ENCODE data around the gene AIFM2.
"Not testable (repeated sequence)": the region's sequence is repeated elsewhere in the genome, so short reads cannot be mapped to it uniquely, and the experiment has no call there.

The AIFM2 gene

GRCh38 chr10:70162151-70162891 lies 29.7 kb upstream of the AIFM2 start:
- no peak for TF ChIP-seq CTCF (IDR thresholded peaks at IDR 0.05; ENCODE audit: insufficient read depth, low read depth, low read length, missing control alignments)
- H3K4me3 ChIP-seq (ENCODE audit: low read length): no peak overlapping the region

GRCh38 chr10:70160798-70161197 lies 28.2 kb upstream of the AIFM2 start:
- no peak for TF ChIP-seq CTCF (IDR thresholded peaks at IDR 0.05; ENCODE audit: insufficient read depth, low read depth, low read length, missing control alignments)
- no peak for DNase-seq (ENCODE audit: low read depth)
- no peak overlapping the region for H3K4me3 ChIP-seq (ENCODE audit: low read length)

More at GRCh38 chr10:70162151-70162891, 29.7 kb upstream of the AIFM2 start:
- DNase-seq (ENCODE audit: low read depth): no peak

DNA sequence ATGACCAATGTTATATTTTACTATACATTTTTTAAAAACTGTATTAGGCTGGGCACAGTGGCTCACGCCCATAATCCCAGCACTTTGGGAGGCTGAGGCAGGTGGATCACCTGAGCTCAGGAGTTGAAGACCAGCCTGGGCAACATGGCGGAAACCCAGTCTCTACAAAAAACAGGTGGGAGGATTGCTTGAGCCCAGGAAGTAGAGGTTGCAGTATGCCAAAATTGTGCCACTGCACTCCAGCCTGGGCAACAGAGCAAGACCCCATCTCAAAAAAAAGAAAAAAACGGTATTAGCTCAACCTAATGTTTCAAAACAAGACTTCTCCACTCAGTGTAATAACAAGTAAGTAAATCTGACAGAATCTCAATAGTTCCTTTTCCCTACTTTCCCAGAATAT lies 26.7 kb upstream of the AIFM2 start:
- not testable (repeated sequence) for DNase-seq (ENCODE audit: low read depth); H3K4me3 ChIP-seq (ENCODE audit: low read length)

DNA sequence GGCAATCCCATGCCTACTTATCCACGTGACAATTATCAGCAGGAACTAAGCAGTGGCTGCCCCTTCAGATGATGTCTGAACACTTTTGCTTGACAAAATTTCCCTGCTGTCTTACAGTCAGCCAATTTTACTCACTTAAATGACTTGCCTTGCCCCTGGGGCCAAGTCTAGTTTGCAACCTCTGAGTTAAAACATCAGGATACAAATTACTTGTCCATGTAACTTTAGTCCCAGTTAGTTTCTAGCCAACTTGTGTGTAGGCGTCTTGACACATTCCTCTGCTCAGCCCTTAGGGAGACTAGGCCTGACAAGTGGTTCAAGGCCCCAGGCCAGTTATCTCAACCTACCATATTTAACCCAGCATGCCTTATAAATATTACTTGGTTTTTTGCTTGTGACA lies 25.5 kb upstream of the AIFM2 start:
- no peak for TF ChIP-seq CTCF (IDR thresholded peaks at IDR 0.05; ENCODE audit: insufficient read depth, low read depth, low read length, missing control alignments)
- no peak for DNase-seq (ENCODE audit: low read depth)
- H3K4me3 ChIP-seq (ENCODE audit: low read length): no peak overlapping the region

DNA sequence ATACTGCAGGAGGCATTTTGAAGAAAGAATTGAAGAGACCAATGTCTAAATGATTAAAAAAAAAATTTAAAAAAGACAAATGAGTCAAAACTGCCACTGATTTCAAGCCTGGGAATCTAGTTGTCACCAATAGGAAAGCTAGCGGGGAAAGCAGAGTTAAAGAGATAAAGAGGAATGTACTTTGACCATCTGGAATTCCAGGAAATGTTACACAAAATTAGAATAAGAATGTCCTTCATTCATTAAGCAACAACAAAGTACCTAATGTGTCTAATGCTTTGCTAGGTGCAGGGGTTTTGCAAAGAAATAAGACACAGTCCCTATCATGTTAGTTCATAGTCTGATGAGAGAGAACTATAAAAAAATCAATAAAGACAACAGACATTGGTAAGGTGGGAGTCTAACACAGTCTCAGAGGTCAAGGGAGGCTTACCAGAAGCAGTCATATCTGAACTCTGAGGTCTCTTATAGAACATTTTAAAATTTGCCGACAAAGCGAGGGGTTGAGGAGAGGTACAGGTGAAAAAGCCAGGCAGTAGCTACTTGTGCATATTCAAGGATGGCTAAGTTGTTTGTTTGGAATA lies 22.7 kb upstream of the AIFM2 start:
- H3K4me3 ChIP-seq (ENCODE audit: low read length): no peak overlapping the region
- no peak for TF ChIP-seq CTCF (IDR thresholded peaks at IDR 0.05; ENCODE audit: insufficient read depth, low read depth, low read length, missing control alignments)
- no peak for DNase-seq (ENCODE audit: low read depth)

DNA sequence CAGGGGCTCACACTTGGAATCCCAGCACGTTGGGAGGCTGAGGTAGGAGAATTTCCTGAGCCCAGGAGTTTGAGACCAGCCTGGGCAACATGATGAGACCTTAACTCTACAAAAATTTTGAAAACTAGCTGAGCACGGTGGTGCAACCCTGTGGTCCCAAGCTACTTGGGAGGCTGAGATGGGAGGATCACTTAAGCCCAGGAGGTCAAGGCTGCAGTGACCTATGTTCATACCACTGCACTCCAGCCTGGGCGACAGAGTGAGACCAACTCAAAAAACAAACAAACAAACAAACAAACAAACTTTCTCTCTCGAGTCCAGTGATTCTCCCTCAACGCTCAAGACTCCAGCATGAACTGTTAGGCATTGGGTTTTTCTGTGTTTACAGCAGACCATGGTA lies 15.9 kb upstream of the AIFM2 start:
- no peak for TF ChIP-seq CTCF (IDR thresholded peaks at IDR 0.05; ENCODE audit: insufficient read depth, low read depth, low read length, missing control alignments)
- DNase-seq (ENCODE audit: low read depth): no peak

DNA sequence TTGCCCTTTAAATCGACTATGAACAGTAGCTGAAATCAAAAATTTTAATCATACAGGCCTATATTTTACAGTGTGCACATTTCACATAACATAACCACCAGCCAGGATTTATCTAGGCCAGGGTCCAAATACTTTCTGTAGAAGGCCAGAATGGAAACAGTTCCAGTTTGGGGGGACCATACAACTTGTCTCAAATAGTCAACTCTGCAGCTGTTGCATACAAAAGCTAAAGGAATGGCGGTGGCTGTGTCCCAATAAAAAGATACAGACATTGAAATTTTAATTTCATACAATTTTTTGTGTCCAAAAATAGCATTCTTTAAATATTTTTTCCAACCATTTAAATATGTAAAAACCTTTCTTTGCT lies 14.6 kb upstream of the AIFM2 start:
- no peak for TF ChIP-seq CTCF (IDR thresholded peaks at IDR 0.05; ENCODE audit: insufficient read depth, low read depth, low read length, missing control alignments)
- DNase-seq (ENCODE audit: low read depth): no peak
- no peak overlapping the region for H3K4me3 ChIP-seq (ENCODE audit: low read length)

More for the DNA sequence above, 15.9 kb upstream of the AIFM2 start:
- H3K4me3 ChIP-seq (ENCODE audit: low read length): no peak overlapping the region
